Cardiac muscle cell (in vitro differentiated cells and primary cell): ENCODE results near the gene TMEM109. TPM values are rescaled to one million over a fixed set of nuclear protein-coding genes. Genes with fewer than 3 reads are reported as not detected.

Experiments used
- DNase-seq, 2 donors: peaks; one replicate each; pipeline versions ENCODE4 v3.0.0 to v3.0.0-alpha.2; 2010 to 2017; ENCODE audit warnings: low read depth in 1 of 2, low spot score in 1 of 2
- H3K27ac ChIP-seq: fragments of 200-600 bp; sonication (generic); 2 replicates; pipeline ENCODE4 v1.5.1; 2016
- H3K27me3 ChIP-seq: fragments of 200-600 bp; sonication (generic); 2 replicates; pipeline ENCODE4 v1.6.0; 2016; ENCODE audit warnings: control low read depth
- H3K36me3 ChIP-seq: fragments of 200-600 bp; sonication (generic); 2 replicates; pipeline ENCODE4 v1.5.1; 2016; ENCODE audit warnings: control low read depth
- H3K4me1 ChIP-seq: fragments of 200-600 bp; sonication (generic); 2 replicates; pipeline ENCODE4 v1.8.1; 2017; ENCODE audit warnings: low read depth, mild to moderate bottlenecking, mixed run types
- H3K4me3 ChIP-seq: fragments of 200-600 bp; sonication (generic); 2 replicates; pipeline ENCODE4 v1.5.1; 2016; ENCODE audit warnings: mild to moderate bottlenecking
- H3K9me3 ChIP-seq: fragments of 200-600 bp; sonication (generic); 2 replicates; pipeline ENCODE4 v1.5.1; 2017; ENCODE audit warnings: low read depth, mild to moderate bottlenecking, control low read depth
- CTCF ChIP-seq: IDR thresholded peaks from 2 replicates; pipeline ENCODE4 v1.5.1; 2012; ENCODE audit warnings: low read depth, mild to moderate bottlenecking, low read length
- polyA plus RNA-seq: library from polyadenylated mRNA; unstranded; fragments of >200 nt; fragmentation: Nextera tagmentation; extraction: Ambion mirVana; gene quantifications from 2 replicates; pipeline ENCODE4 v1.2.1, GENCODE V29; 2016
- total RNA-seq: library from RNA; depleted of rRNA; stranded (reverse); fragments of >200 nt; gene quantifications from 2 replicates; pipeline ENCODE4 v1.2.3, GENCODE V29; 2016

Gene TMEM109
- total and polyA plus RNA-seq, 2 experiments from 2014 or later: 56.7 to 109 TPM

- H3K27ac ChIP-seq: no peak within 1 kb of the TSS
- no peaks in the 10 kb centered on the region for H3K27me3 ChIP-seq
Measured at GRCh38 chr11:60924110-60924905, 10.3 kb downstream of the TMEM109 start, which contains the start of gene TMEM132A. TMEM132A (plus strand) TSS chr11:60924460; CDS start chr11:60924634, 174 bp downstream.

GRCh38 chr11:60924906-60925853 lies 11.2 kb downstream of the TMEM109 start:
- no peak for TF ChIP-seq CTCF
- Histone ChIP-seq H3K36me3 (peaks cover 30% of the 10 kb centered on the region), H3K4me1 (no peaks in the 10 kb centered on the region), H3K4me3 (peak overlapping the region; percentile 85), H3K27ac (no peak overlapping the region), H3K27me3 (no peaks in the 10 kb centered on the region), H3K9me3 (no peaks in the 10 kb centered on the region)
- peak in 1 of 2 donors; percentile 31 for DNase-seq

More at GRCh38 chr11:60924110-60924905, 10.3 kb downstream of the TMEM109 start, which contains the start of gene TMEM132A:
- Histone ChIP-seq H3K36me3 (peaks cover 28% of the 10 kb centered on the region), H3K4me1 (no peaks in the 10 kb centered on the region), H3K9me3 (no peaks in the 10 kb centered on the region), H3K4me3 (peak within 1 kb of the TSS; percentile 85)
- DNase-seq: peak; percentile 71 to 87
- no peak for TF ChIP-seq CTCF

GRCh38 chr11:60925868-60926267 lies 11.9 kb downstream of the TMEM109 start:
- no peak overlapping the region for H3K27ac ChIP-seq
- H3K4me3 ChIP-seq: no peak overlapping the region
- H3K36me3 ChIP-seq: peaks cover 24% of the 10 kb centered on the region
- no peak for TF ChIP-seq CTCF
- H3K27me3 ChIP-seq: no peaks in the 10 kb centered on the region
- DNase-seq: peak in 1 of 2 donors; percentile 11
- H3K4me1 ChIP-seq: no peaks in the 10 kb centered on the region
- H3K9me3 ChIP-seq: no peaks in the 10 kb centered on the region

GRCh38 chr11:60926500-60926899 lies 12.5 kb downstream of the TMEM109 start:
- no peak for TF ChIP-seq CTCF
- Histone ChIP-seq H3K36me3 (peaks cover 24% of the 10 kb centered on the region), H3K9me3 (no peaks in the 10 kb centered on the region), H3K4me3 (no peak overlapping the region), H3K27me3 (no peaks in the 10 kb centered on the region), H3K4me1 (no peaks in the 10 kb centered on the region), H3K27ac (no peak overlapping the region)
- DNase-seq: no peak

- peaks cover 26% of the 10 kb centered on the region for H3K36me3 ChIP-seq
- H3K27ac ChIP-seq: no peak overlapping the region
- no peak overlapping the region for H3K4me3 ChIP-seq
- H3K9me3 ChIP-seq: no peaks in the 10 kb centered on the region
- DNase-seq: no peak
- TF ChIP-seq CTCF: no peak
- no peaks in the 10 kb centered on the region for H3K4me1 ChIP-seq
- no peaks in the 10 kb centered on the region for H3K27me3 ChIP-seq
Measured at GRCh38 chr11:60927061-60927592, 13.2 kb downstream of the TMEM109 start.
